SK-N-SH (cell line): ENCODE measurements around the gene LRRC46. TPM values are rescaled to one million over a fixed set of nuclear protein-coding genes. Genes with fewer than 3 reads are reported as not detected.
A peak's percentile ranks its signal among the peaks of the same experiment; 100 is the strongest.

ENCODE experiments used
- CTCF ChIA-PET: fragments of 300-600, 350-600 bp; formaldehyde crosslinking; extraction: SDS; loops from one replicate; lab custom pipeline; 2021; lab: Yijun Ruan, JAX
- POLR2A ChIA-PET: fragments of 350-600 bp; sonication (Branson Sonifier 250); formaldehyde crosslinking; extraction: SDS; loops from one replicate; lab custom pipeline; 2020; ENCODE audit warnings: antibody characterized with exemption, inconsistent platforms; lab: Yijun Ruan, JAX
- DNase-seq: peaks from one replicate; pipeline ENCODE4 v3.0.0; 2012
- H2AFZ ChIP-seq: fragments of 200-600 bp; sonication (generic); 2 replicates; pipeline ENCODE4 v1.8.1; 2016; ENCODE audit warnings: antibody characterized with exemption, mild to moderate bottlenecking, low read depth
- H3F3A ChIP-seq: fragments of 200-600 bp; sonication (generic); replicated peaks from 2 replicates; pipeline ENCODE3; 2016; ENCODE audit warnings: antibody characterized with exemption, mild to moderate bottlenecking; ENCODE audit not compliant: insufficient read depth
- H3K27ac ChIP-seq, 2 experiments: fragments of 200-500 bp in 1 of 2; fragments of 200-600 bp in 1 of 2; sonication (Bioruptor generic) in 1 of 2; sonication (generic), shearing (Covaris generic) in 1 of 2; 2 replicates each; pipeline versions ENCODE4 v1.5.1 to v1.6.1; 2014 to 2016; ENCODE audit warnings: low read depth in 2 of 2, inconsistent platforms in 1 of 2, low read length in 1 of 2, mild to moderate bottlenecking in 1 of 2, mixed read lengths in 1 of 2
- H3K27me3 ChIP-seq: fragments of 200-600 bp; sonication (generic), shearing (Covaris generic); 2 replicates; pipeline ENCODE4 v1.6.1; 2016; ENCODE audit warnings: mixed run types; ENCODE audit not compliant: insufficient read depth
- H3K36me3 ChIP-seq, 2 experiments: fragments of 200-500 bp in 1 of 2; fragments of 200-600 bp in 1 of 2; sonication (Bioruptor generic) in 1 of 2; sonication (generic) in 1 of 2; replicated peaks in 1 of 2; 2 replicates each; pipeline versions ENCODE3 to v1.5.1; 2014 to 2016; ENCODE audit warnings: low read length in 1 of 2, mild to moderate bottlenecking in 1 of 2; ENCODE audit not compliant: insufficient read depth in 2 of 2, control insufficient read depth in 1 of 2
- H3K4me1 ChIP-seq, 2 experiments: fragments of 200-500 bp in 1 of 2; fragments of 200-600 bp in 1 of 2; sonication (Bioruptor generic) in 1 of 2; sonication (generic), shearing (Covaris generic) in 1 of 2; 2 replicates each; pipeline versions ENCODE4 v1.5.1 to v1.6.1; 2014 to 2016; ENCODE audit warnings: low read depth in 1 of 2, low read length in 1 of 2, mixed run types in 1 of 2; ENCODE audit not compliant: insufficient read depth in 2 of 2, control insufficient read depth in 1 of 2
- H3K4me2 ChIP-seq: fragments of 200-600 bp; sonication (generic), shearing (Covaris generic); 2 replicates; pipeline ENCODE4 v1.6.1; 2017; ENCODE audit warnings: mixed run types
- H3K4me3 ChIP-seq, 2 experiments: fragments of 200-500 bp in 1 of 2; fragments of 200-600 bp in 1 of 2; sonication (Bioruptor generic) in 1 of 2; sonication (generic), shearing (Covaris generic) in 1 of 2; 2 replicates each; pipeline versions ENCODE4 v1.5.1 to v1.8.1; 2014 to 2016; ENCODE audit warnings: low read depth in 2 of 2, inconsistent platforms in 1 of 2, low read length in 1 of 2, mild to moderate bottlenecking in 1 of 2, mixed read lengths in 1 of 2, moderate library complexity in 1 of 2
- H3K79me2 ChIP-seq: fragments of 200-600 bp; sonication (generic); 2 replicates; pipeline ENCODE4 v1.8.1; 2017; ENCODE audit warnings: mild to moderate bottlenecking; ENCODE audit not compliant: insufficient read depth
- H3K9ac ChIP-seq: fragments of 200-600 bp; sonication (generic); 2 replicates; pipeline ENCODE4 v1.6.1; 2017; ENCODE audit warnings: mixed run types
- H3K9me2 ChIP-seq: fragments of 200-600 bp; sonication (generic); 2 replicates; pipeline ENCODE4 v1.6.1; 2017; ENCODE audit warnings: mixed run types
- H3K9me3 ChIP-seq: fragments of 200-600 bp; sonication (generic); 2 replicates; pipeline ENCODE4 v1.6.1; 2017; ENCODE audit warnings: mixed run types, mild to moderate bottlenecking, moderate library complexity
- H4K20me1 ChIP-seq: fragments of 200-600 bp; sonication (generic); 2 replicates; pipeline ENCODE4 v1.6.1; 2017; ENCODE audit warnings: mild to moderate bottlenecking, mixed run types; ENCODE audit not compliant: insufficient read depth
- CHD2 ChIP-seq: fragments of 150-350 bp; IDR thresholded peaks from 2 replicates; pipeline ENCODE4 v1.6.1; 2018; ENCODE audit warnings: low read length; ENCODE audit not compliant: partially characterized antibody
- EZH2phosphoT487 ChIP-seq: fragments of 200-600 bp; sonication (generic); IDR thresholded peaks from 2 replicates; pipeline ENCODE4 v1.6.1; 2017; ENCODE audit warnings: low read depth, mixed run types, mild to moderate bottlenecking, antibody characterized with exemption, moderate library complexity, borderline replicate concordance
- FOSL2 ChIP-seq: IDR thresholded peaks from 2 replicates; pipeline ENCODE4 v1.4.0; 2012; ENCODE audit warnings: low read depth, mild to moderate bottlenecking, moderate library complexity, borderline replicate concordance
- FOXJ3 ChIP-seq: sonication (generic); formaldehyde crosslinking; IDR thresholded peaks from 2 replicates; pipeline ENCODE4 v1.5.1; 2020; ENCODE audit warnings: mild to moderate bottlenecking, missing genetic modification reagents
- GATA2 ChIP-seq: sonication (generic); formaldehyde crosslinking; IDR thresholded peaks from 2 replicates; pipeline ENCODE4 v1.5.0; 2020; ENCODE audit warnings: mild to moderate bottlenecking, missing genetic modification reagents
- JUND ChIP-seq: IDR thresholded peaks from 2 replicates; pipeline ENCODE4 v1.4.0; 2012
- MAX ChIP-seq: IDR thresholded peaks from 2 replicates; pipeline ENCODE4 v1.4.0; 2012; ENCODE audit warnings: low read depth
- MEF2A ChIP-seq: IDR thresholded peaks from 2 replicates; pipeline ENCODE4 v1.4.0; 2012; ENCODE audit warnings: low read depth, borderline replicate concordance
- MXI1 ChIP-seq: IDR thresholded peaks from 2 replicates; pipeline ENCODE4 v1.6.1; 2012; ENCODE audit warnings: mild to moderate bottlenecking, low read depth, low read length, improper control_type of control experiment
- NRF1 ChIP-seq: IDR thresholded peaks from 2 replicates; pipeline ENCODE4 v1.6.1; 2012; ENCODE audit warnings: low read depth, mild to moderate bottlenecking, low read length
- PBX3 ChIP-seq: IDR thresholded peaks from 2 replicates; pipeline ENCODE4; 2012
- POLR2AphosphoS5 ChIP-seq: IDR thresholded peaks from 2 replicates; pipeline ENCODE4 v1.6.1; 2012; ENCODE audit warnings: low read depth, low read length
- RCOR1 ChIP-seq: fragments of 150-350 bp; IDR thresholded peaks from 2 replicates; pipeline ENCODE4 v1.6.1; 2017; ENCODE audit warnings: antibody characterized with exemption, low read length
- REST ChIP-seq: IDR thresholded peaks from 2 replicates; pipeline ENCODE4 v1.6.1; 2012; ENCODE audit warnings: mild to moderate bottlenecking, low read depth, low read length, moderate library complexity
- RFX5 ChIP-seq: IDR thresholded peaks from 2 replicates; pipeline ENCODE4 v1.6.1; 2012; ENCODE audit warnings: mild to moderate bottlenecking, improper control_type of control experiment, low read length
- SIN3A ChIP-seq: IDR thresholded peaks from 2 replicates; pipeline ENCODE4 v1.6.1; 2012; ENCODE audit warnings: low read depth, mild to moderate bottlenecking, low read length, moderate library complexity, borderline replicate concordance
- TCF12 ChIP-seq: IDR thresholded peaks from 2 replicates; pipeline ENCODE4 v1.4.0; 2012
- TEAD4 ChIP-seq: IDR thresholded peaks from 2 replicates; pipeline ENCODE4 v1.4.0; 2012; ENCODE audit warnings: mild to moderate bottlenecking, borderline replicate concordance; ENCODE audit not compliant: insufficient read depth
- YY1 ChIP-seq: IDR thresholded peaks from 2 replicates; pipeline ENCODE4 v1.4.0; 2012; ENCODE audit warnings: low read depth, mild to moderate bottlenecking
- WGBS: methylation state at CpG from one replicate; pipeline ENCODE4 v1.1.6; 2017; ENCODE audit warnings: low lambda C conversion rate; 5-methylcytosine and 5-hydroxymethylcytosine counted together
- polyA plus RNA-seq, 3 experiments: library from polyadenylated mRNA; depleted of rRNA; stranded (reverse); fragments of >200 nt; gene quantifications; 2 replicates each; pipeline ENCODE4 v1.2.3, GENCODE V29; 2012

Gene LRRC46
- polyA plus RNA-seq, 1 of the 3 experiments (the other 2 are of a cell fraction), result 1.6 TPM

- Histone ChIP-seq H3F3A (peaks cover 5% of the 10 kb centered on the region), H3K27ac (no peak overlapping the region)
These were observed 46.9 kb downstream of the LRRC46 start for GRCh38 chr17:47878203-47879027.

More at GRCh38 chr17:47878203-47879027, 46.9 kb downstream of the LRRC46 start:
- H3K79me2 ChIP-seq, result no peaks in the 10 kb centered on the region
- no peak overlapping the region for H3K9ac ChIP-seq
- H3K4me3 ChIP-seq, result no peak overlapping the region
- 41% methylated on average over 10 of the region's 10 CpGs for WGBS
- H3K36me3 ChIP-seq, result no peaks in the 10 kb centered on the region
- DNase-seq, result no peak
- H3K4me1 ChIP-seq, result peaks cover 0 to 8% of the 10 kb centered on the region in 2 experiments; a peak in 1 of 4 replicates
- 0 out of 2 replicates have a peak overlapping the region, but pooled peaks have one; percentile 23 for H3K4me2 ChIP-seq
- TF ChIP-seq RCOR1 (no peak), YY1 (no peak), GATA2 (CRISPR knock-in tag) (no peak), SIN3A (no peak), TCF12 (no peak), JUND (no peak), EZH2phosphoT487 (no peak), TEAD4 (no peak), MAX (no peak), NRF1 (no peak), MEF2A (no peak), RFX5 (no peak), REST (no peak), FOSL2 (no peak), MXI1 (no peak), FOXJ3 (CRISPR knock-in tag) (no peak), PBX3 (no peak), POLR2AphosphoS5 (no peak), CHD2 (no peak)
- ChIA-PET POLR2A (no interaction called here), CTCF (interaction anchor here (5.1 to 19.9 kb wide), 2 partner anchors 13 to 29 kb away, joined by 51 to 1447 read pairs; partner anchors contain the start of genes SCRN2 and SP6)
- peaks cover 40% of the 10 kb centered on the region; the same call in 1 of the 2 replicates for H3K27me3 ChIP-seq
- H3K9me3 ChIP-seq, result no peaks in the 10 kb centered on the region
- H4K20me1 ChIP-seq, result no peaks in the 10 kb centered on the region
- H3K9me2 ChIP-seq, result no peaks in the 10 kb centered on the region
- H2AFZ ChIP-seq, result no peak overlapping the region
